ENCODE results near the gene MYO1F. TPM values are rescaled to one million over a fixed set of nuclear protein-coding genes. Genes with fewer than 3 reads are reported as not detected.
A peak's percentile ranks its signal among the peaks of the same experiment; 100 is the strongest.

MYO1F gene
- total and polyA plus RNA-seq, 2 of the 13 experiments (the other 11 are each of a cell fraction or from before 2014, with no cell fraction given), result 0.09 to 0.13 TPM

GRCh38 chr19:8580710-8581281 is 3.6 kb upstream of the MYO1F start (continued):
- no peak for TF ChIP-seq ZMAT5 (CRISPR knock-in tag; IDR thresholded peaks at IDR 0.05; ENCODE audit: borderline replicate concordance, low read depth)
- no peak for TF ChIP-seq MEIS2 (CRISPR knock-in tag; IDR thresholded peaks at IDR 0.05)
- TF ChIP-seq ZNF839 (CRISPR knock-in tag; IDR thresholded peaks at IDR 0.05; ENCODE audit: borderline replicate concordance), result no peak
- TF ChIP-seq NCOA1 (CRISPR knock-in tag; IDR thresholded peaks at IDR 0.05), result no peak
- TF ChIP-seq SP140L (CRISPR knock-in tag; IDR thresholded peaks at IDR 0.05; ENCODE audit: borderline replicate concordance), result no peak
- no peak for TF ChIP-seq CBX1 (IDR thresholded peaks at IDR 0.05; ENCODE audit: low read depth)
- TF ChIP-seq TAF1 (CRISPR knock-in tag; IDR thresholded peaks at IDR 0.05), result no peak
- no peak for TF ChIP-seq ZNF747 (CRISPR knock-in tag; IDR thresholded peaks at IDR 0.05; ENCODE audit: borderline replicate concordance)
- no peak for TF ChIP-seq PRDM10 (CRISPR knock-in tag; IDR thresholded peaks at IDR 0.05; ENCODE audit: low read depth)
- no peak for TF ChIP-seq ZBTB39 (CRISPR knock-in tag; IDR thresholded peaks at IDR 0.05)
- no peak for TF ChIP-seq MLLT10 (CRISPR knock-in tag; IDR thresholded peaks at IDR 0.05)
- no peak for TF ChIP-seq EEA1 (CRISPR knock-in tag; IDR thresholded peaks at IDR 0.05; ENCODE audit: borderline replicate concordance)
- no peak for TF ChIP-seq ZNF83 (CRISPR knock-in tag; IDR thresholded peaks at IDR 0.05; ENCODE audit: borderline replicate concordance)
- TF ChIP-seq DMTF1 (CRISPR knock-in tag; IDR thresholded peaks at IDR 0.05), result no peak
- peak; percentile 67; the same call in 1 of the 2 replicates for TF ChIP-seq ZMYM3 (CRISPR knock-in tag; IDR thresholded peaks at IDR 0.05)
- no peak for TF ChIP-seq IKZF4 (CRISPR knock-in tag; IDR thresholded peaks at IDR 0.05; ENCODE audit: borderline replicate concordance, low read depth, not compliant biosample characterization)
- no peak for TF ChIP-seq PLSCR1 (CRISPR knock-in tag; IDR thresholded peaks at IDR 0.05; ENCODE audit: borderline replicate concordance)
- TF ChIP-seq ADNP (CRISPR knock-in tag; IDR thresholded peaks at IDR 0.05), result no peak

Data from HepG2 (cell line).